MM.1S (cell line): ENCODE results near the gene SH3GL2.

Source experiments
- EZH2 ChIP-seq: fragments of 300-600 bp; sonication (generic); optimal IDR thresholded peaks from 2 replicates; pipeline ENCODE3; 2017; ENCODE audit warnings: low read depth, mild to moderate bottlenecking, antibody characterized with exemption, low read length, mixed read lengths
- EZH2phosphoT487 ChIP-seq: fragments of 300-600 bp; sonication (generic); IDR thresholded peaks from 2 replicates; pipeline ENCODE4 v1.6.1; 2018; ENCODE audit warnings: antibody characterized with exemption, low read length
- TF ChIP-seq, protein P1 (sequence below): fragments of 300-600 bp; sonication (generic); IDR thresholded peaks from 2 replicates; pipeline ENCODE4 v1.5.1; 2016; ENCODE audit warnings: antibody characterized with exemption, low read length, mixed read lengths

DNA sequence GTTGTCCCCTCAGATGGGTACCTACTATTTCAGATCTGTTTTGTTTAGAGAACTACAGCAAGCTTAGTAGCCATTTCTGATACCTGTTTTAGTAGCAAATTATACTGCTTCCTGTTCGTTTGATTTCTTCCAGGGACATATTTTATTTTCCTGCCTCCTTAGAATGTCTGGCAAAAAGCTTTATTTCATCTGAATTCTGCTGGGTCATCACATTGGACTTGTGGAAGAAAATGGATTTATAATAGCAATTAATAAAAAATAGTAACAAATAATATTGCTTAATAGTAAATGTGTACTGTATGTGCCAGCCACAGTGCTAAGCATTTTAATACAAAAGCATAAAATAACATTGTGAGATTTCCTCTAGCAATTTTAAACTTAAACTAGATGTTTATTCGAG is 79.4 kb downstream of the SH3GL2 start:
- TF ChIP-seq, protein P1, sequence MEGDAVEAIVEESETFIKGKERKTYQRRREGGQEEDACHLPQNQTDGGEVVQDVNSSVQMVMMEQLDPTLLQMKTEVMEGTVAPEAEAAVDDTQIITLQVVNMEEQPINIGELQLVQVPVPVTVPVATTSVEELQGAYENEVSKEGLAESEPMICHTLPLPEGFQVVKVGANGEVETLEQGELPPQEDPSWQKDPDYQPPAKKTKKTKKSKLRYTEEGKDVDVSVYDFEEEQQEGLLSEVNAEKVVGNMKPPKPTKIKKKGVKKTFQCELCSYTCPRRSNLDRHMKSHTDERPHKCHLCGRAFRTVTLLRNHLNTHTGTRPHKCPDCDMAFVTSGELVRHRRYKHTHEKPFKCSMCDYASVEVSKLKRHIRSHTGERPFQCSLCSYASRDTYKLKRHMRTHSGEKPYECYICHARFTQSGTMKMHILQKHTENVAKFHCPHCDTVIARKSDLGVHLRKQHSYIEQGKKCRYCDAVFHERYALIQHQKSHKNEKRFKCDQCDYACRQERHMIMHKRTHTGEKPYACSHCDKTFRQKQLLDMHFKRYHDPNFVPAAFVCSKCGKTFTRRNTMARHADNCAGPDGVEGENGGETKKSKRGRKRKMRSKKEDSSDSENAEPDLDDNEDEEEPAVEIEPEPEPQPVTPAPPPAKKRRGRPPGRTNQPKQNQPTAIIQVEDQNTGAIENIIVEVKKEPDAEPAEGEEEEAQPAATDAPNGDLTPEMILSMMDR = no peak
- TF ChIP-seq EZH2 (no peak), EZH2phosphoT487 (no peak)
